Muscle of back (tissue), 11 donors: ENCODE data around the gene LFNG. TPM values are rescaled to one million over a fixed set of nuclear protein-coding genes. Genes with fewer than 3 reads are reported as not detected.
"Not testable (repeated sequence)": the region's sequence is repeated elsewhere in the genome, so short reads cannot be mapped to it uniquely, and the experiment has no call there.

Experiments
- DNase-seq, 3 donors: peaks; one replicate each; pipeline versions ENCODE4 v3.0.0 to v3.0.0-alpha.2; 2013
- polyA plus RNA-seq, 10 donors: library from polyadenylated mRNA; unstranded; fragments of 120-200 nt; gene quantifications; one replicate each; pipeline ENCODE4 v1.2.1, GENCODE V29; 2013; ENCODE audit not compliant: insufficient read length in 10 of 10

The LFNG gene
- polyA plus RNA-seq, 10 donors, result 10.5 to 34.9 (median 18.3) TPM

DNA sequence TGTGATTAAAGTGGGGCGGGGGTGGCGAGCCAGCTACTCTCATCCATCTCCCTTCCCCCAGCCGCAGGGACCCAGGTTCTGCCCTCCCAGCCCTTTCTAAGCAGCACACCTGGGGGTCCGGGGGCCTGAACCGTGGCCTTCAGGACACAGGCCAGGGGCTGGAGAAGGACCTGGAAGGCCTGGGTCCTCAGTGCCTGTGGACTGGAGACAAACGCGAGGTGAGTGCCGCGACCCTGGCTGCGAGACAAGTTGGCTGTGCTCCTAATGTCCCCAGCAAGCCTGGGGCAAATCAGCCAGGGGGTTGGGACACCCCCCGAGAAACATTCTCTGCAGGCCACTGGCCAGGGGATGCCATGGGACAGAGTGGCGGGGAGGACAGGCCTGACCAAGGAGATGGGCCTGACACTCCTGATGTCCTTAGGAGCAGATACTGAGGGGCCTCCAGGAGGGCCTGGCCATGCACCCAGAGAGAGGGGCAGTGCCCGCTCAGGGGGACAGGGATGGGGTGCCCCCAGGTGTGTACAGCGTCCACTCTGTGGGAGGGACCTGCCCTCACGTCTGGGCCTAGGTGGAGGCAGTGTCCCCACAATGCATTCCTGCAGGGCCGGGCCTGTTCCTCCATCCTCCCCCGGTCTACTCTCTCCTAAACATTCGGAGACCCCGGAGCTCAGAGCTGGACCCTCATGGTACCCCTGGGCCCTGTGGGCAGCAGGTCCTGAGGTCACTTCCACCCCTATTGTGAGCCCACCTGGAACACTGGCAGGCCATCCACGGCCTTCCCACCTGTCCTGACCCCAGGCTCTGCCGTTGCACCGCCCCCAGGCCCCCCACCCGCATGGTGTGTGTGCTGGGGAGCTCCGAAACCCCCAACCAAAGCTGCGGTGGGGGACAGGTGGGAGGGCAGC is 22.7 kb downstream of the LFNG start:
- DNase-seq, result peak in 1 of 3 donors; percentile 5

DNA sequence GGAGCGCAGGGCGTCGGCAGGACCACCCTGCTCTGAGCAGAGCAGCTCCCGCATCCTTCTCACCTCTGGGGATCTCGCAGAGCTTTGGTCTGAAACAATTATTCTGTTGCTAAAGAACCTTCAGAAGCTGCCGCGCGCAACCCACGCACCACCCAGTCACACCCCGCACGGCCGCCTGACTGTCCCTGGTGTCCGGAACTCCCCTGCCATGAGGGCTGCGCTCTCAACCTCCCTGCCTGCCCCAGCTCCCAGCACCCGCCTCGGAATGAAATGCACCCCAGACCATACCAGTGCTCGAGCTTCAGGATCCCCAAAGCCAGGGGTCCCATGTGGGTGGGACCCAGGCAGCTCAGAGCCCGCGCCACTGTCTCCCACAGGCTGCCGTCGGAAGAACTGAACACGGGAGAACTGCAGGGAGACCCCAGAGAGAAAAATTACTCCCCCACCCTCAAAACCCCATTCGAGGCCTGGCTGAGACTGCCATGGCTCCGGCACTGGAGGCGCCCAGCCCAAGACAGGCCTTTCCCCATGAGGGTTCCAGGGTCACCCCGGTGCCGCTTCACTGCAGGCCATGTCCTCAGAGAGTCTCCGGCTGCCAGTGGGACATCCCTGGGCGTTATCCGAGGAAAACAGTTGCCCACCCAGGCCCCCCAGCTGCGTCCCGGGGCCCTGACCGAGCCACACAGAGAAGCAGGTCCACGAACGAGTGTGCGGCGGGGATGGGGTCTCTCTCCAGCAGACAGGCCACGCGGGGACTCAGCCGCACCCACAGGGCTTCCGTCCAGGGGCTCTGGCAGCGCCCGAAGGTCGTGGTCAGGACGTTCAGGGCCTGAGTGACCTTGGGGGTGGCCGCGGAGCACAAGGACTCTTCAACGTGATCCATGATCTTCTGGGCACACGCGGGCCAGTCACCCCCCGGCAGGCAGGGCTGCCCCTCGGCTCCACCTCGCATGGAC is 23.6 kb downstream of the LFNG start:
- DNase-seq, result no peak

DNA sequence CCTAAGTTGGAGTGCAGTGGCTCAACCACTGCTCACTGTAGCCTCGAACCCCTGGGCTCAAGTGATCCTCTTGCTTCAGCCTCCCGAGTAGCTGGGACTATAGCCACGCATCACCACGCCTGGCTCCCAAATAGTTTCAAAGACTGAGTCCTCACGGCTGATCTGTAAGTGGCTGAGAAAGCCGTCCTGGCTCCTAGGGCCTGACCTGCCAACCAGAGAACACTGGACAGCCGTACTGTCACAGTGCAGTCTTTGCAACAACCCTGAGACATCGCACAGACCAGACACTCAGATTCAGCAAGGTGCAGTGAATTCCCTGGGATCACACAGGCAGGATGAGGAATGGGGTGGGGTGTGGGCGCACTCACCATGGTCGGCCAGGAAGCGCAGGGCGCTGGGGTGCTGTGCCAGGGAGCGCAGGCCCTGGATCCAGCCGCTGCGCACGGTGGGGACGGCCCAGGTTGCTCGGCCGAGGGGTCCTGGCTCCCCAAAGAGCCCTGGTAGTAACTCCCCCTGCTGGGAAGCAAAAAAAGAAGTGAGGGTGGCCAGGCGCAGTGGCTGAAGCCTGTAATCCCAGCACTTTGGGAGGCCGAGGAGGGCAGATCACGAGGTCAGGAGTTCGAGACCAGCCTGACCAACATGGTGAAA is 25.1 kb downstream of the LFNG start:
- DNase-seq, result no peak

DNA sequence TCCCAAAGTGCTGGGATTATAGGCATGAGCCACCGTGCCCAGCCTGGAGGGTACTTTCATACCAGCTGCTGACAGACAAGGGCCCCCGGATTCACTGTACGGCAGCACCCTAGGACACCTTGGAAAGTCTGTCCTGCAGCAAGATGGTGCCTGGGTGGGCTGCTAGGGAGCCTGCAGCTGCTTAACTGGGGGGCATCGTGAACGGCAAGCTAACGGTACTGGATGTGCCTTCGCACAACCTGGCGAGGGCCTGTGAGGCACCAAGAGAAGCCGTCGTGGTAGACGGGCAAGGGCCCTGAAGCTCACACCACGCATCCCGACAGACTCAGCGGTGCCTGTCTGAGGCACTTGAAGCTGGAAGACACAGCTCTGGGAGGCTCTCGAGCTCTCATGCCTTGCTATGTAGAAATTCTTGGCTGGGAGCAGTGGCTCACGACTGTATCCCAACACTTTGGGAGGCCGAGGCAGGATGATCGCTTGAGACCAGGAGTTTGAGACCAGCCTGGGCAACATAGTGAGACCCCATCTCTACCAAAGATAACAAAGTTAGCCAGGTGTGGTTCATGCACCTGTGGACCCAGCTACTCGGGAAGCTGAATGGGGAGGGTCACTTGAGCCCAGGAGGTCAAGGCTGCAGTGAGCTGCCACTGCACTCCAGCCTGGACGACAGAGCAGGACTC is 26.3 kb downstream of the LFNG start:
- DNase-seq, result no peak

DNA sequence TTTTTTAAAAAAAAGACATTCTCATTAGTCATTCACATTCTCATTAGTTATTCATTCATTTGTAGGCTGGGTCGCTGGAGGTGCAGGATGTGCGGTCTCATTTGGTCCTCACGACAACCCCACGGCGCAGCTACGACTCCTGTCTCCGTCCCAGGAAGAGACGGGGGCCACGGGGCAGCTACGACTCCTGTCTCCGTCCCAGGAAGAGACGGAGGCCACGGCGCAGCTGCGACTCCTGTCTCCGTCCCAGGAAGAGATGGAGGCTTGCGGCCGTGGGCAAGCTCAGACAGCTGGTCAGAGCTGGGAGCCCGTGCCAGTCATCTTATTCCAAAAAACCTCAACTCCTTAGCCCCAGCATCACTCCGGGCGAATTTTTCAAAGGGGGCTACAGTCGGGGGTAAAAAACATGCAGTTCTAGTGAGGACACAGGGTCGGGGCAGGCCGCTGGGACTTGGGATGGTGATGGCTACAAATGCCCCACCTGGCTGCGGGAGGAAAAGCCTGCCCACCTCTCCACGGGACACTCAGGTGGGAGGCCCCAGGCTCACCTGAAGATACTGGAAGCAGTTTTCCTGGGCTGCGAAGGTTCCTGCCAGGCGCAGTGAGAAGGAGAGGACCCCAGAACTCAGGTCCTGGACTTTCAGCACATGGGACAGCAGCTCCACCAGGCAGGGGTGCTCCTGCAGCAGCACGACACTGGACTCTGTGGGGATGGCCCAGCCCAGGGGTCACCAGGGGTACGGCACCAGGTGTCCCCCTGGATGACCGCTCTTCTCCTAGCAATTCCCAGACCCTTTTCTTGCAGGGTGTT is 27.4 kb downstream of the LFNG start:
- DNase-seq, result no peak

DNA sequence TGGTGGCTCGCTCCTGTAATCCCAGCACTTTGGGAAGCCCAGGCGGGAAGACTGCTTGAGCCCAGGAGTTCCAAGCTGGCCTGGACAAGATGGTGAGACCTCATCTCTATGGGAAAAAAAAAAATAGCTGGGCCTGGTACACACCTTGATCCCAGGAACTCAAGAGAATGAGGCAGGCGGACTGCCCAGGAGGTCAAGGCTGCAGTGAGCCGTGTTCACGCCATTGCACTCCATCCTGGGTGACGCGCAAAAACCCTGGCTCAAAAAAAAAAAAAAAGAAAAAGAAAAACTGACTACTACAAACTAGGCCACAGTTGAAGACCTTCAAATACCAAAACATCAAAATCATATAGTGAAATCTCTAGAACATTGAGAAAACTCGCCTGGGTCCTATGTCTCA is 31.8 kb downstream of the LFNG start:
- DNase-seq, result no peak

DNA sequence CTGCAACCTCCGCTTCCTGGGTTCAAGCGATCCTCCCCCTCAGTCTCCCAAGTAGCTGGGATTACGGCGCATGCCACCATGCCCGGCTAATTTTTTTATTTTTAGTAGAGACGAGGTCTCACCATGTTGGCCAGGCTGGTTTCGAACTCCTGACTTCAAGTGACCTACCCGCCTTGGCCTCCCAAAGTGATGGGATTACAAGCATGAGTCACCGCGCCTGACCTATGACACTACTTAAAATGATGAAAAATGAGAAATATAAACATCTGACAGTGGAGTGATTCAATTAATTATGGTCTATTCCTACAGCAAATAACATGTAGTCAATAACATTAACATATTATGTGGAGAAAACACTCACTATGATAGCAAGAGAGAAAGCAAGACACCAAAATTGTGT is 33.5 kb downstream of the LFNG start:
- DNase-seq, result no peak

DNA sequence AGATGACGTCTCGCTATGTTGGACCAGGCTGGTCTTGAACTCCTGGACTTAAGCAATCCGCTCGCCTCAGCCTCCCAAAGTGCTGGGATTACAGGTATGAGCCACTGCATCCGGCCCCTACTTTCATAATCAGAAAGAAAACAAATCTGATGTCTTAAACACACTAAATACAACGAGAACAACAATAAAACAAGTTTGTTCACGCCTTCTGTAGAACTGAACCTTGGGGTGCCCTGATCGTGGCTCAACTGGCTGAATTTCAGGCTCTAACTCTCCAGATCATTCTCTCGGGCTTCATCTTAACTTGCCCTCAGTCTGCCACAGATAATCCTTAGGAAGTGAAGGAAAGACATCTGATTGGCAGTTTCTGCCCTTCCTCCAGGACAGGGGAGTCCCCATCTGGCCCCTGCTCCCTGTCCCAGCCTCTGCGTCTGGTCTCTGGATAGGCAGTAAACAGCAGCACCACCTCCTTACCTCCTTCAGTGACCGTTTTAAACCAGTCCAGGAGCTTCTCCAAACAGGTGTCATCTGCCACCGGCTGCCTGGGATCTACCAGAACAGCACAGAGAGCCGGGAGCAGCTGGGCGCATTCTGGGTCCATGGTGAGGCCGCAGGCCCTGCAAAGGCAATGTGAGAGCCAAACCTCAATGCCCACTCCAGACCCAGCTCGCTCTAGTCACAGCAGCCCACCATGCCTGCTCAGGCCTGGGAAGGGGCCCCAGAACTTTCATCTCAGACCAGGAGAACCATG is 34.4 kb downstream of the LFNG start:
- DNase-seq, result no peak

DNA sequence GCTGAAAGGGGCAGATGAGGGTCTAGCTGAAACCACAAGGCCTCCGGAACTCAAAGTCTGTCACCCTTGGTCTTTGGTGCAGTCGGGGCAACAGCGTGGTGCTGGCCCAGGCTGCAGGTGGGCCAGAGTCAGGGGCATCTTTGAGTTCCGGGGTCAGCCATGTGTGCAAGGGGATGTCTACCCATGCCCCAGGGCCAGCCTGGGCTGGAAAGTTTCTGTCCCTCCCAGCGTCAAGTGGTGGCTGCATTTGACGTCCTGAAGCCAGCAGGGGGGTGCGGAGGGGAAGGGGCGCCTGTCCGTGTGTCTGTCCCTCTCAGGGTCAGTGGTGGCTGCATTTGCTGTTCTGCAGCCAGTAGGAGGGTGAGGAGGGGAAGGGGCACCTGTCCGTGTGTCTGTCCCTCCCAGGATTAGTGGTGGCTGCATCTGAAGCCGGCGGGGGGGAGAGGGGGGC is 35.1 kb downstream of the LFNG start:
- DNase-seq, result no peak

DNA sequence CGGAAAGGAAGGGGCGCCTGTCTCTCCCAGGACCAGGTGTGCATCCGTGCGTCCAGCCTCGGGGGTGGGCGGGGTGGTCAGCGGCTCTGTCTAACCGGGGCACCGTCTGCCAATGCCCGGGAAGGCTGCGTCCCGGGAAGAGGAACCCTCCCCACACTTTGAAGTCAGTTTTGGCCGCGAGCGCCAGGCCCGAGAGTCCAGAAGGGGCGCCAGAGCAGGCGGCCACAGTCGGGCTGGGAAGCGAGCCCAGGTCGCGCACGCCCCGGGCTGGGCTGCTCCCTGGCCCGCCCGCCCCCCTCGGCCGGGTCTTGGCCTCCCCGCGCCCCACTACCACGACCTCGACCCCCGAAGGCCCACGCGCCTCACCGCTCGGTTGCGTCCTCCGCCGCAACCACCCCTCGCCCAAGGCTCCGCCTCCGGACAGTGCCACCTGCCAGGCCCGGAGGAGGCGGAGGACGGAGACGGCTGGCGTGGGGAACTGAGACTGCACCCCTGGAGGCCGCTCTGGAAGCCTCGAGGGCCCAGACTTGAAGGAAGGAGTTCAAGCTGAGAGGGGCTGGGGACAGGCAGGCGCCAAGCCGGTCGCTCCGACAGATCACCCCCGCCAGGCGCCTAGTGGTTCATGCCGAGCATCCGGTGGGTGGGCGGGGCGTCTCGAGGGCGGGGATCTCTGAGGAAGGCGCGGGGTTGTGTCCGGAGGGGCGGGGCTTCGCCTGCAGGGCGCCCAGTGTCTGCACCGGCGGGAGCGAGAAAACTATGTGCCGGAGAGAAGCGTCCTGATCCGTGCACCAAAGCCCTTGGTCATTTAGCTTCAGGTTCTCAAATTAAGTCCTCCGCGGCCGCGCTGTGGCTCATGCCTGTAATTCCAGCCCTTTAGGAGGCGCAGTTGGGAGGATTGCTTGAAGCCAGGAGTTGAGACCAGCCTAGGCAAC is 35.8 kb downstream of the LFNG start, which contains the start of gene BRAT1:
BRAT1 (minus strand) TSS at position 404 of the 932 bp plus-strand sequence. CDS start 1,093 bp downstream, outside the sequence.
- peak; percentile 92 to 97 (median 94) for DNase-seq

DNA sequence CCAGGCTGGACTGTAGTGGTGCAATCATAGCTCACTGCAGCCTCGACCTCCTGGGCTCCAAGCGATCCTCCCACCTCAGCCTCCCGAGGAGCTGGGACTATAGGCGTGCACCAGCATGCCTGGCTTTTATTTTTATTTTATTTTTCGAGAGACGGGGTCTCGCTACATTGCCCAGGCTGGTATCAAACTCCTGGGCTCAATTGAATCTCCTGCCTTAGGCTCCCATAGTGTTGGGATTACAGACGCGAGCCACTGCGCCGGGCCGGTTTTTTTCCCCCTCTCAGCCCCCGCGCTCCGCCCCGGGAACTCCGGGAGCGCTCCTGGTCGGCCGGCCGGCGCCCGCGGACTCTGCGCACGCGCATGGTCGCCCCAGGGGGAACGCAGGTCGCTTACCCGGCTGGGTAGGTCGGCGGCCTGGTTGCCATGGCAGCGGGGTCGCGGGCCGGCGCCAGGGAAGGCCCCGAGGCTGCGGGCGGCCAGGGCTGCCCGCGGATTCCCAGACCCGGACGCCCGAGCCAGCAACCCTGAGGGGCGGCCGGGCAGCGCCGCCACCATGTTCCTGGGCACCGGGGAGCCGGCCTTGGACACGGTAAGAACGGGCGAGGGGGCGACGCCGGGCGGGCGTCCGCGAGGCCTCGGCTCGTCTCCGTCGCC is 39.2 kb downstream of the LFNG start, which contains the start of gene IQCE:
IQCE (plus strand) TSS at position 351 of the 654 bp plus-strand sequence; CDS start at position 554, 203 bp downstream.
- DNase-seq, result peak; percentile 82 to 96 (median 93)

DNA sequence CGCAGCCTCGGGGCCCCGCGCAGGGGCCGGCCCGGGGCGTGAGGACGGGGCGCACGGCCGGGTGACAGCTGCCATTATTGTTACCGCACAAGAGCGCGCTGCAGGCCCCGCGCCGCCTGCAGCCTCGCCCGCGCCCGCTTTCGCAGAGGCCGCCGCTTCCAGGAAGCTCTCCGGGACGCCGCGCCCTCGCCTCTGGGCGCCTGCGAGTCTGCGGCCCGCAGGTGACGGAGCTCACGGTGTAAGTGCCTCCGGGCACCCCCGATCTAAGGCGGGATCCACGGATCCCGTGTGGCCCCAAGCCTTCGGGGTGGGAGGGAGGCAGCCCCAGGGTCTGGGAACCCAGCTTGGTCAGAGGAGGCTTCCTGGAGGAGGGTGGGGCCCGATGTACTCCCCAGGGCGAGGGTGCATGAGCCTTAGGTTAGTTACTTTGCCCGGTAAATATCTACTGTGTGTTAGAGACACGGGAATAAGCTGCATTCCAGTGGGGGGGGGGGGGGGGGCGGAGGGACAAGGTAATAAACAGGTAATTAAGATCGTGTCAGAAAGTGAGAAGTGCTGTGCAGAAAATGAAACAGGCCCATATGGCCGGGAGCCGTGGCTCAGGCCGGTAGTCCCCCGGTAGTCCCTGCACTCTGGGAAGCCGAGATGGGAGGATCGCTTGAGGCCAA is 39.8 kb downstream of the LFNG start:
- DNase-seq, result no peak

DNA sequence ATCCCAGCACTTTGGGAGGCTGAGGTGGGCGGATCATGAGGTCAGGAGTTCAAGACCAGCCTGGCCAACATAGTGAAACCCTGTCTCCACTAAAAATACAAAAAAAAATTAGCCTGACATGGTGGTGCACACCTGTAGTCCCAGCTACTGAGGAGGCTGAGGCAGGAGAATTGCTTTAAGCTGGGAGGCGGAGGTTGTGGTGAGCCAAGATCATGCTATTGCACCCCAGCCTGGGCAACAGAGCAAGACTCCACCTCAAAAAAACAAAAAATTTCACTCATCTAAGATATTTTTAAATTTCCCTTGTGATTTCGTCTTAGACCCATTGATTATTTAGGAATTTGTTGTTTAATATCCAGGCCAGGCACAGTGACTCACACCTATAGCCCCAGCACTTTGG is 44.4 kb downstream of the LFNG start:
- not testable (repeated sequence) for DNase-seq

DNA sequence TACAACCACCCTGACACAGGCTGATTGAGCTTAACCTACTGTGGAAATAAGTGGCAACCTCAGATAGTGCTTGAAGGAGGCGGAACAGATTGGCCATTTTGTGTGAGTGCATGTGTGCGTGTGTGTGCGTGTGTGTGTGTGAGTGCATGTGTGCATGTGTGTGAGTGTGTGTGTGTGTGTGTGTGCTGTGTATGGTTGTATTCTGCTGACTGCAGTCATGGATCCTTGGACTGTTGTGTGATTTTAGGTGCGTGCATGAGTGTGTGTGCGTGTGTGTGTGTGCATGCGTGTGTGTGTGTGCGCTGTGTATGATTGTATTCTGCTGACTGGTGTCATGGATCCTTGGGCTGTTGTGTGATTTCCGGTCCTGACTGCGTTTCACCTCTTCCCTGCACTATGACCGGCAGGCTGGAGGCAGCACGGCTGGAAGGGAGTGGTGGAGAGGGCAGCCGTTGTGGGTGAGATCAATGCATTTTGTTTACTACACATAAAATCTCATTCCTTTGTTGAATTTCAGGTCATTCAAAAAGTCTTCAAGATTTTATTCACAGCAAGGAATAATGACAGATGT is 45.5 kb downstream of the LFNG start:
- DNase-seq, result no peak

DNA sequence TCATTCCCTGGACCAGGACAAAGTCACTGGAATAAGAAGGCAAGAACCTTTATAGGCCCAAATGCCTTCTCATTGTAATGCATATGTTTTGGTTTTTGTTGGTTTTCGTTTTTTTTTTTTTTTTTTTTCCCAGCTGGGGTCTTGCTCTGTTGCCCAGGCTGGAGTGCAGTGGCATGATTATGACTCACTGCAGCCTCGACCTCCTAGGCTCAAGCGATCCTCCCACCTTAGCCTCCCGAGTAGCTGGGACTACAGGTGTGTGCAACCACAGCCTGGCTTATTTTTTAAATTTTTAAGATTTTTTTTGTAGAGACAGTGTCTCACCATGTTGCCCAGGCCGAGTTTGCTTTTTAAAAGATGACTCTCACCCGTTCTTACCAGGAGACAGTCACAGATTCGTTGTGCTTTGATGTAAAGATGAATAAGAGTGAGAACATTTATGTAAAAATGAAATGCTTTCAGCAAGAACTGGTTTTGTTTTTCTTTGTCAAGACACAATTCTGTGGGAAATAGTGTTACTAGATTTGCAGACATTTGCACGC is 46.8 kb downstream of the LFNG start:
- no peak for DNase-seq
